ENCODE data around the gene ATP2C2.
"Not testable (repeated sequence)": the region's sequence is repeated elsewhere in the genome, so short reads cannot be mapped to it uniquely, and the experiment has no call there.

The ATP2C2 gene

DNA sequence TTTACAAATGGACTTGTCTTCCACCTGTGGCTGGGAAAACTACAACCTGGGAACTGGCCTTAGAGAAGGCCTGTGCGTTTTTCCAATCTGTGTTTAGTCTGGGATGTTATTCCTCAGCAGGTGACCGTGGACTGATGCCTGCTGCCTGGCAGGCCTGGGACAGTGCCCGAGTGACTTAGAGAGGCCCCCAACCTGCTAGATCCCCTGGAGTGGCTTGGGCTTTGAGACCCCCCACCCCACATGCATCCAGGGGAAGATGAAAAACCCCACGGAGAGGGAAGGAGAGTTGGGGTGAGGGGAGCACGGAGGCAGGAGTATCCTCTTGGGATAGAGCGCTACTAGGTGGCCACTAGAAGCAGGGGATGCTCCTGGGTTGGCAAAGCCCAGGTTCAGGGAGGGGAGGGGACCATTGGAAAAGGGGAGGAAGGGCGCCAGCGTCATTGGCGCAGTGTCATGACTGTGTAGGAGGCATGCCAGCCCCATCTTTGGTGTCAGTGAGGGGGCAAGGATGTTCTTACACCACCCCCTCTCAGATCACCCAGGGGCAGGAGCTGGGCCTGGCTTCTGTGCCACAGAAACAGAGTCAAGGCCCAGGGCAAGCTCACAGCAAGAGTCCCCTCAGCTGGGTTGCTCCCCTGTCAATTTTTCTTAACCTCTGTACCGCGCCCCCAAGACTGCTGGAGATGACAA is 82.0 kb downstream of the ATP2C2 start:
- TF ChIP-seq, protein P1, sequence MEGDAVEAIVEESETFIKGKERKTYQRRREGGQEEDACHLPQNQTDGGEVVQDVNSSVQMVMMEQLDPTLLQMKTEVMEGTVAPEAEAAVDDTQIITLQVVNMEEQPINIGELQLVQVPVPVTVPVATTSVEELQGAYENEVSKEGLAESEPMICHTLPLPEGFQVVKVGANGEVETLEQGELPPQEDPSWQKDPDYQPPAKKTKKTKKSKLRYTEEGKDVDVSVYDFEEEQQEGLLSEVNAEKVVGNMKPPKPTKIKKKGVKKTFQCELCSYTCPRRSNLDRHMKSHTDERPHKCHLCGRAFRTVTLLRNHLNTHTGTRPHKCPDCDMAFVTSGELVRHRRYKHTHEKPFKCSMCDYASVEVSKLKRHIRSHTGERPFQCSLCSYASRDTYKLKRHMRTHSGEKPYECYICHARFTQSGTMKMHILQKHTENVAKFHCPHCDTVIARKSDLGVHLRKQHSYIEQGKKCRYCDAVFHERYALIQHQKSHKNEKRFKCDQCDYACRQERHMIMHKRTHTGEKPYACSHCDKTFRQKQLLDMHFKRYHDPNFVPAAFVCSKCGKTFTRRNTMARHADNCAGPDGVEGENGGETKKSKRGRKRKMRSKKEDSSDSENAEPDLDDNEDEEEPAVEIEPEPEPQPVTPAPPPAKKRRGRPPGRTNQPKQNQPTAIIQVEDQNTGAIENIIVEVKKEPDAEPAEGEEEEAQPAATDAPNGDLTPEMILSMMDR (conservative IDR thresholded peaks at IDR 0.05; ENCODE audit: low read length) = no peak
- DNase-seq (ENCODE audit: low read depth) = no peak
- H3K4me3 ChIP-seq (ENCODE audit: low read length) = no peak overlapping the region

DNA sequence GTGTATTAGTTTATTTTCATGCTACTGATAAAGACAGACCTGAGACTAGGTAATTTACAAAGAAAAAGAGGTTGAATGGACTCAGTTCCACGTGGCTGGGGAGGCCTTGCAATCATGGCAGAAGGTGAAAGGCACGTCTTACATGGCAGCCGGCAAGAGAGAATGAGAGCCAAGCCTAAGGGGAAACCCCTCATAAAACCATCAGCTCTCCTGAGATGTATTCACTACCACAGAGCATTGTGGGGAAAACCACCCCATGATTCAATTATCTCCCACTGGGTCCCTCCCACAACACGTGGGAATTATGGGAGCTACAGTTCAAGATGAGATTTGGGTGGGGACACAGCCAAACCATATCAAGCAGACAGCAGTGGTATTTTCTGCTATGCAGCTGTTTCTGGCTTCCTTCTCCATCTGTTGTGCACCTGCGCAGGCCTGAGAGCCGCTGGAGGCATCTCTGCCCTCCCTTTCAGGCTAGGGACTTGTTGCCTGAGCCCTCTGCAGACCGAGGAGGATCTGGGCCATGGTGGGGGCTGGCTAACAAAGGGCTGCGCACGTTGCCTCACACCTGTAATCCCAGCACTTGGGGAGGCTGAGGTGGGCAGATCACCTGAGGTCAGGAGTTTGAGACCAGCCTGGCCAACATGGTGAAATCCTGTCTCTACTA is 82.8 kb downstream of the ATP2C2 start:
- not testable (repeated sequence) for DNase-seq (ENCODE audit: low read depth); H3K4me3 ChIP-seq (ENCODE audit: low read length)

DNA sequence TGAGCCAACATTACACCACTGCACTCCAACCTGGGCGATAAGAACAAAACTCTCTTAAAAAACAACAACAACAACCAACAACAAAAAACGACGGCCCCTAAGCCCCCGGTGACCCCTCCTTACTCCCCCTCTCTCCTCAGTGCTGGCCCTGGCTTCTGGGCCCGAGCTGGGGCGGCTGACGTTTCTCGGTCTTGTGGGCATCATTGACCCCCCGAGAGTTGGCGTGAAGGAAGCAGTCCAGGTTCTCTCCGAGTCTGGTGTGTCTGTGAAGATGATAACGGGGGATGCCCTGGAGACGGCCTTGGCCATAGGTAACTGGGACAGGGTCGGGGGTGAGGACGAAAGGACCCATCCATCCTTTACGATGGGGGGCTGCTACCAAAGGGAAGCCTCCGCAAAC is 83.4 kb downstream of the ATP2C2 start:
- no peak overlapping the region for H3K4me3 ChIP-seq (ENCODE audit: low read length)
- TF ChIP-seq, protein P1 (conservative IDR thresholded peaks at IDR 0.05; ENCODE audit: low read length) = no peak
- no peak for DNase-seq (ENCODE audit: low read depth)

DNA sequence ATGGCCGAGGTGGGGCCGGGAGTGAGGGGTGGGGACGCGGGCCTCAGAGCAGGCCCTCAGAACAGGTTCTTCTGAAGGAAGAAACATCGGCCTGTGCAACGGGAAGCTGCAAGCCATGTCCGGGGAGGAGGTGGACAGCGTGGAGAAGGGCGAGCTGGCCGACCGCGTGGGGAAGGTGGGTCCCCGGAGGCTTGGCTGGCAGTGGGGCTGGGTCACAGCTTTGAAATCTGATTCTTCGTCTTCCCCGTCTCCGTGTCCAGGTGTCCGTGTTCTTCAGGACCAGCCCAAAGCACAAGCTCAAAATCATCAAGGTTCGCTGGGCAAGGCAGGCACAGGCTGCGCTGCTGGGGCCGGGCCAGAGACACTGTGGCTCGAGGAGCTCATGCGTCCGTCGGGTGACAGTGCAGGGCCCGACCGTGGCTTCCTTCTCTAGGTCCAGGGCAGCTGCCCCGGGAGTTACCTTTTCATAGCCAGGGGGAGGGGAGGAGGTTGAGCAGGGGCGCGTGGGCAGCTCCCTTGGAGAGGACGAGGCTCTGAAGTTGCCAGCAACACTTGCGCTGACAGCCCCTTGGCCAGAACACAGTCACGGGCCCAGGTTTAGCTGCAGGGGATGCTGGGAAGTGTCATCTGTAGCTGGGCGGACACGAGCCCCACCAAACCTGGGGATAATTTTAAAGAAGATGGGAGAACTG is 84.9 kb downstream of the ATP2C2 start:
- TF ChIP-seq, protein P1 (conservative IDR thresholded peaks at IDR 0.05; ENCODE audit: low read length) = no peak
- no peak for DNase-seq (ENCODE audit: low read depth)
- no peak overlapping the region for H3K4me3 ChIP-seq (ENCODE audit: low read length)

DNA sequence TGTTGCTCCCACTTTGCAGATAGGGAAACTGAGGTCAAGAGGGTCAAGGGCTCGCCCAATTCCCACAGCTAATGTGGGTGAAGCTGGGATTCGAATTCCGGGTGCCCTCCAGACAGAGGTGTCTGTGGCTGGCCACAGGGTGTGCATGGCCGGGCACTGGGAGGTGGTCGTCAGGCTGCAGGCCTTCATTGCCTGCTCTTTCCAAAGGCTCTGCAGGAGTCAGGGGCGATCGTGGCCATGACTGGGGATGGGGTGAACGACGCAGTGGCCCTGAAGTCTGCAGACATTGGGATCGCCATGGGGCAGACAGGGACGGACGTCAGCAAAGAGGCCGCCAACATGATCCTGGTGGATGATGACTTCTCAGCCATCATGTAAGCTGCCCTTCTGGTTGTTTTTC is 86.3 kb downstream of the ATP2C2 start:
- no peak overlapping the region for H3K4me3 ChIP-seq (ENCODE audit: low read length)
- TF ChIP-seq, protein P1 (conservative IDR thresholded peaks at IDR 0.05; ENCODE audit: low read length) = no peak
- no peak for DNase-seq (ENCODE audit: low read depth)

DNA sequence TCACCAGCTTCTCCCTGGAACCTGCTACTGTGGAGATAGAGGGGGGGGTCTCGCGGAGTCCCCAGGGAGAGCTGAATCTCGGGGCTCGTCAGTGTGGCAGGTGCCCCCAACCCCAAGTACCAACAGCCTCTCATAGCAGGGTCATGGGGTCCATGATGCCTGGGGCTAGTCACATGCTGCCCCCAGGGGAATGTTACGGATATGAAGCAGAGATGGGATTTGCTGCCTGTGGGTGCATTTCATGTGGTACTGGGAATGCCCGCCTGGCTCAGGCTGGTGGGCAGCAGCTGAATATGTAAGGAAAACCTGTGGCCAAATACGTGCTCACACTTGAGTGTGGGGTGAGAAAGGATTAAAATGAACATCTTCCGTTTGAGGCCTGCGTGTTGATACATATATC is 86.7 kb downstream of the ATP2C2 start:
- TF ChIP-seq, protein P1 (conservative IDR thresholded peaks at IDR 0.05; ENCODE audit: low read length) = no peak
- H3K4me3 ChIP-seq (ENCODE audit: low read length) = no peak overlapping the region
- no peak for DNase-seq (ENCODE audit: low read depth)

DNA sequence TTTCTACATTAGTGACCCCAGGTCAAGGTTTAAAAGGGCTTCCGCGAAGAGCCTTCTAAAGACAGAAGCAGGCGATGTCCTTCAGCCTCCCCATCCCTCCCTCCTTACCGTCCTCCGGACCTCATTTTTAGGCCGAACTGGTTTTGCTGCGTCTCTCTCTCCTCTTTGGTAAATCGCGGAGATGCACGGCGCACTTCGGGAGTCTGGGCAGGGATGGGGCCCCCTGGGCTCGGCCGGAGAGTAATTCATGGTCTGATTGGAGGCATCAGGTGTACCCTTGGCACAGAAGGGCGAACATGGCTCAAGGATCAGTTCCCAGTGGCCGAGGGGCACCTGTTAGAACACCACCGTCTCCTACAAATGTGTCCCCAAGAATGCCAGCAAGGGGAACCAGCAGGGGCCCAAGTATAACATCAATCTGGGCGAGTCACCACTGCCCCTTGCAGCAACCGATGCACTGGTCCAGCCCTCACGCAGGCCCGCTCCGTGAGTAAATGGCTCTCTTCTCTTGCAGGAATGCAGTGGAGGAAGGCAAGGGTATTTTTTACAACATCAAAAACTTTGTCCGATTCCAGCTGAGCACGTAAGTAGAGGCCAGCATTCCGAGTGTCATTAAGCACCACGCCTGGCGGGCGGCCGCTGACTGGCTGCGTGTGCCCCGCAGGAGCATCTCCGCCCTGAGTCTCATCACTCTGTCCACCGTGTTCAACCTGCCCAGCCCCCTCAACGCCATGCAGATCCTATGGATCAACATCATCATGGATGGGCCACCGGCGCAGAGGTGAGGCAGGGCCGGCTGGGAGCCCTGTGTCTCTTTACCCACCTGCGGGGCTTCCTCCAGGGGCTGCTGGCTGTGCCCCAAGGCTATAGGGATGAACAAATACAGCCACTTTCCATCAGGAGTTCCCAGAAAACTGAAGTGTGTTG is 90.5 kb downstream of the ATP2C2 start:
- H3K4me3 ChIP-seq (ENCODE audit: low read length) = no peak overlapping the region
- DNase-seq (ENCODE audit: low read depth) = no peak
- TF ChIP-seq, protein P1 (conservative IDR thresholded peaks at IDR 0.05; ENCODE audit: low read length) = no peak
